HG03064 (cell line): ENCODE measurements around the gene IL19.
"Not testable (repeated sequence)": the region's sequence is repeated elsewhere in the genome, so short reads cannot be mapped to it uniquely, and the experiment has no call there.

Experiments
- ATAC-seq: cut with Tn5 transposase; IDR thresholded peaks from one replicate; pipeline ENCODE4 v1.9.1; 2021; ENCODE audit warnings: low read depth; ENCODE audit not compliant: unreplicated experiment

IL19 gene

GRCh38 chr1:206853696-206854095 lies 83.1 kb downstream of the IL19 start:
- ATAC-seq = not testable (repeated sequence)

GRCh38 chr1:206854401-206855129 lies 84.0 kb downstream of the IL19 start:
- ATAC-seq = no peak

DNA sequence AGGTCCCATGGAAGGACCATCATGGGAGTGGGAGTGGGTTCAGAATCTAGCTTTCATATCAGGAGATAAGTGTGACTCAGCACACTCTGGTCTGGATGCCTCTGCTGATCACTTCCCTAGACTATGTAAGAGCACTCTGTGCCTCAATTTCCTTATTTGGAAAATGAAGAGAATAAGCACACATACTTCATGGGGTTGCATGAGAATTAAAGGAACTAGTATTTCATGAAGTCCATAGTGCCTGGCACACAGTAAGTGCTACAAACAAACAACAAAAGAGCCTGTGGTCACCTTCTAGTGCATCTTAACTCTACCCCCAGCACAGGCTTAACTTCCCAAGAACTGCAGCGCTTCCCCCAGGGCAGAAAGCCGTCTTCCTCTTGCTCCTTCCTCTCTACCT lies 85.3 kb downstream of the IL19 start:
- no peak for ATAC-seq

- ATAC-seq = no peak
Measured at GRCh38 chr1:206856674-206857464, 86.3 kb downstream of the IL19 start.

DNA sequence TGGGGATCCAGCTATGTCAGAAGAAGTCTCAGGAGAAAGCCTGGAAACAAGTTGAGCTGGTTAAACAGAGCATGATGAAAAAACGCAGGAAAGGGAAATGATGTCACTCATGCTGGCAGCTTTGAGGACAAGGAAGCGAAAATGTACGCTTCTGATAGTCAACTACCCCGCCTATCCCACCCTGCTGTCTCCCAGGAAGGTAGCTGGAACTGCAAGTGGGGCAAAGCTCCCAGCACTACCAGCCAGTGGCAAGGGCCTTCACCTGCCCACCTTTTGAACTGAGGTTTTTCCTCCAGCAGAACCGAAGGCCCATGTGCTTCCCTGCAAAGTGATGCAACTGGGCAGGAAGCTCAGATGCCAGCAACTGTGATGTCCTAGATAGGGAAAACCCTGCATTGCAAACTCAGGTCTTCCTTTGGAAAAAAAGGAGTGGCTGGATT lies 88.5 kb downstream of the IL19 start:
- no peak for ATAC-seq

GRCh38 chr1:206860165-206860564 lies 89.6 kb downstream of the IL19 start:
- no peak for ATAC-seq

- no peak for ATAC-seq
Measured at GRCh38 chr1:206863266-206863665, 92.7 kb downstream of the IL19 start.

GRCh38 chr1:206864939-206865671 lies 94.5 kb downstream of the IL19 start, which contains the start of gene IL20:
IL20 (plus strand) TSS chr1:206865623; CDS start chr1:206865853, 230 bp downstream.
- ATAC-seq = no peak

GRCh38 chr1:206866062-206866461 lies 95.5 kb downstream of the IL19 start:
- ATAC-seq = no peak

DNA sequence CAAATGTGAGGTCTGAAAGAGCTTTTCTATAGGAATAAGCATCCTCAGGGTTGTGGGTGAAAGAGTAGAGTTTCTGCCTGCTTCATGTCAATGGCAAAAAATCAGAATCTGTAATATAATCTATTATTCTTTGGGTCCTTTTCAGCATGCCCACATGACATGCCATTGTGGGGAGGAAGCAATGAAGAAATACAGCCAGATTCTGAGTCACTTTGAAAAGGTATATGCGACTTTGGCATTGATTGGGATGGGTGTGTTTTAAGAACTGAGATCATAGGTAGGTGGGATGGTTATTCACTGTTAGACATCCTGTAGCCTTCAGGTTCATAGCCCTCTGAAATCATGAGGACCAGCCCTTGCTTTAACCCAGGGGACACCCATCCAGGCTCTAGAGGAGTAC lies 96.7 kb downstream of the IL19 start:
- ATAC-seq = no peak

- no peak for ATAC-seq
Measured at GRCh38 chr1:206867716-206868115, 97.1 kb downstream of the IL19 start.

- no peak for ATAC-seq
Measured at GRCh38 chr1:206868264-206868663, 97.7 kb downstream of the IL19 start.

- ATAC-seq = no peak
Measured at GRCh38 chr1:206872139-206872538, 101.6 kb downstream of the IL19 start.

- no peak for ATAC-seq
Measured at GRCh38 chr1:206873603-206874188, 103.1 kb downstream of the IL19 start.

GRCh38 chr1:206875752-206876377 lies 105.3 kb downstream of the IL19 start:
- ATAC-seq = no peak

DNA sequence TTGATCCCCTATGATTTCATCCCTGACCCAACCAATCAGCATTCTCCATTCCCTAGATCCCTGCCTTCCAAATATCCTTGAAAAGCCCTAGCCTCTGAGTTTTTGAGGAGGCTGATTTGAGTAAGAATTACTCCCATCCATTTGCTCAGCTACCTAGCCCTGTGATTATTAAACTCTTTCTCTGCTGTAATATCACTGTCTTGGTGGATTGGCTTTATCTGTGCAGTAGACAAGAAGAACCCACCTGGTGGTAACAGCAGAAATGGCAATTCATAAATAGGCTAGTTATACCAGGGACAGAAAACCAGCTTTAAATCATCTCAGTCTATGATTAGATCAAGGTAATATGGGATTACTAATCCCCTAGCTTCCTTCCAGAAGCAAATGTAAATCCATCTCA lies 107.9 kb downstream of the IL19 start:
- no peak for ATAC-seq

- no peak for ATAC-seq
Measured at GRCh38 chr1:206880314-206880713, 109.7 kb downstream of the IL19 start.

GRCh38 chr1:206882555-206882954 lies 112.0 kb downstream of the IL19 start:
- ATAC-seq = no peak

DNA sequence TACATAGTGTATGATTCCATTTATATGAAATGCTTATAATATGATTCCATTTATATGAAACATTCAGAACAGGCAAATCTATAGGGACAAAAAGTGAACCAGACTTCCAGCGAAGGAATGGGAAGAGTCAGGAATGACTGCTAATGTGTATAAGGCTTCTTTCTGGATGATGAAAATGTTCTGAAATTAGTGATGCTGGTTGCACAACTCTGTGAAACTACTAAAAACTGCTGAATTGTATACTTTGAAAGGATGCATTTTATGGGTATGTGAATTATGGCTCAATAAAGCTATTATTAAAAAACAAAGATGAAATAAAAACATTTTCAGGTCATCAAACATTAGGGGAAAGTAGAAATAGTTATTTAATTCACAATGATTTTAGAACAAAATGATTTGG lies 112.6 kb downstream of the IL19 start:
- no peak for ATAC-seq

- ATAC-seq = no peak
Measured at GRCh38 chr1:206883876-206884275, 113.3 kb downstream of the IL19 start.
